Panc1 (cell line): ENCODE data around the gene NKAIN2. TPM values are rescaled to one million over a fixed set of nuclear protein-coding genes. Genes with fewer than 3 reads are reported as not detected.

Experiments
- ATAC-seq: fragments of 200-7000 bp; cut with Tn5 transposase; 2 replicates; pipeline ENCODE4 v1.9.1; 2020; ENCODE audit warnings: mild to moderate bottlenecking, moderate library complexity
- BruUV-seq: library from RNA; stranded (reverse); fragments of 400-500 nt; replicated peaks from 2 replicates; lab custom pipeline; 2021; lab: Mats Ljungman, UMichigan
- CTCF ChIA-PET: fragments of 300-600 bp; sonication (Branson Sonifier 250); formaldehyde crosslinking; loops from one replicate; lab custom pipeline; 2022; ENCODE audit warnings: antibody characterized with exemption; lab: Charles Lee
- POLR2A ChIA-PET: fragments of 300-600 bp; sonication (Branson Sonifier 250); formaldehyde crosslinking; loops from one replicate; lab custom pipeline; 2022; ENCODE audit warnings: antibody characterized with exemption; lab: Charles Lee
- DNase-seq: peaks from one replicate; pipeline ENCODE4 v3.0.0-alpha.2; 2010; ENCODE audit warnings: low read depth, low spot score
- H3K27ac ChIP-seq: 2 replicates; pipeline ENCODE4 v1.5.1; 2011; ENCODE audit warnings: mild to moderate bottlenecking, low read length, inconsistent platforms
- H3K27me3 ChIP-seq: fragments of 200-500 bp; sonication (Bioruptor generic); 2 replicates; pipeline ENCODE4 v1.6.0; 2014; ENCODE audit warnings: low read length, inconsistent platforms; ENCODE audit not compliant: control insufficient read depth, insufficient read depth
- H3K36me3 ChIP-seq: fragments of 200-500 bp; sonication (Bioruptor generic); 2 replicates; pipeline ENCODE4 v1.5.1; 2014; ENCODE audit warnings: inconsistent platforms, mild to moderate bottlenecking, low read length, moderate library complexity; ENCODE audit not compliant: control insufficient read depth, insufficient read depth
- H3K4me1 ChIP-seq: 2 replicates; pipeline ENCODE4 v1.5.1; 2011; ENCODE audit warnings: inconsistent platforms, mild to moderate bottlenecking, low read length, moderate library complexity; ENCODE audit not compliant: control insufficient read depth, insufficient read depth
- H3K4me3 ChIP-seq, 2 experiments: 2 replicates each; pipeline ENCODE4 v1.5.1; 2011 to 2012; ENCODE audit warnings: low read depth in 2 of 2, low read length in 2 of 2, mild to moderate bottlenecking in 2 of 2, inconsistent platforms in 1 of 2, moderate library complexity in 1 of 2
- H3K9me3 ChIP-seq: fragments of 200-500 bp; sonication (Bioruptor generic); 2 replicates; pipeline ENCODE4 v1.5.1; 2014; ENCODE audit warnings: low read depth, mild to moderate bottlenecking, inconsistent platforms, low read length, moderate library complexity; ENCODE audit not compliant: control insufficient read depth, insufficient read depth
- CTCF ChIP-seq: fragments of 450-650 bp; IDR thresholded peaks from 2 replicates; pipeline ENCODE4 v1.5.1; 2017; ENCODE audit warnings: mild to moderate bottlenecking
- POLR2AphosphoS5 ChIP-seq: IDR thresholded peaks from 2 replicates; pipeline ENCODE4 v1.6.1; 2012; ENCODE audit warnings: mild to moderate bottlenecking, low read depth, low read length, moderate library complexity
- REST ChIP-seq, 2 experiments: IDR thresholded peaks; 2 replicates each; pipeline ENCODE4 v1.6.1; 2011 to 2012; ENCODE audit warnings: low read depth in 2 of 2, control low read depth in 1 of 2, low read length in 1 of 2, mild to moderate bottlenecking in 1 of 2, moderate library complexity in 1 of 2; ENCODE audit not compliant: insufficient read depth in 1 of 2
- SIN3A ChIP-seq: IDR thresholded peaks from 2 replicates; pipeline ENCODE4 v1.6.1; 2012; ENCODE audit warnings: low read depth, mild to moderate bottlenecking, low read length, moderate library complexity, borderline replicate concordance; ENCODE audit not compliant: insufficient read depth
- TCF7L2 ChIP-seq: IDR thresholded peaks from 2 replicates; pipeline ENCODE4 v1.6.1; 2011; ENCODE audit warnings: mild to moderate bottlenecking, low read depth, low read length, inconsistent platforms
- in situ Hi-C: cut with HindIII; loops from 2 replicates; pipeline ENCODE4 v1.10.0; 2016; ENCODE audit warnings: low sequenced_read_pairs, low pct_unique_long_range_greater_than_20kb
- intact Hi-C: fragments of 100-400 bp; cut with micrococcal nuclease; formaldehyde crosslinking; loops from one replicate; pipeline ENCODE4 v1.10.0; 2022; ENCODE audit not compliant: unreplicated experiment
- total RNA-seq: library from RNA; stranded (reverse); gene quantifications from one replicate; pipeline ENCODE4 v1.2.1, GENCODE V29; 2021; ENCODE audit not compliant: unreplicated experiment

Gene NKAIN2
- total RNA-seq, 1 experiment from 2014 or later: 2.6 TPM

GRCh38 chr6:124677874-124678273, 874.2 kb downstream of the NKAIN2 start:
- no TSS peak for BruUV-seq
- peaks cover 44% of the 10 kb centered on the region for H3K9me3 ChIP-seq
- in situ Hi-C loops (no loop called here), intact Hi-C loops (no loop called here)
- DNase-seq (no peak), ATAC-seq (no peak)
- H3K27me3 ChIP-seq: no peaks in the 10 kb centered on the region
- no peak for TF ChIP-seq TCF7L2
- TF ChIP-seq REST (IDR thresholded peaks at IDR 0.05; ENCODE audit: insufficient read depth in 1 of 2, low read depth in 2 of 2, low read length in 1 of 2): no peak
- TF ChIP-seq SIN3A: no peak
- no peak for TF ChIP-seq CTCF
- TF ChIP-seq POLR2AphosphoS5: no peak
- H3K27ac ChIP-seq: no peak overlapping the region
- no peaks in the 10 kb centered on the region for H3K4me1 ChIP-seq
- ChIA-PET CTCF (no interaction called here), POLR2A (no interaction called here)
- H3K4me3 ChIP-seq: no peak overlapping the region
- H3K36me3 ChIP-seq: no peaks in the 10 kb centered on the region

- intact Hi-C loops: no loop called here
- in situ Hi-C loops: no loop called here
- Histone ChIP-seq H3K36me3 (no peaks in the 10 kb centered on the region), H3K4me1 (no peaks in the 10 kb centered on the region), H3K27me3 (no peaks in the 10 kb centered on the region), H3K27ac (no peak overlapping the region), H3K9me3 (peaks cover 37% of the 10 kb centered on the region), H3K4me3 (no peak overlapping the region)
- POLR2A ChIA-PET: no interaction called here
- BruUV-seq: no TSS peak
- no peak for ATAC-seq
- TF ChIP-seq SIN3A (no peak), POLR2AphosphoS5 (no peak), CTCF (no peak), REST (IDR thresholded peaks at IDR 0.05; ENCODE audit: insufficient read depth in 1 of 2, low read depth in 2 of 2, low read length in 1 of 2) (no peak), TCF7L2 (no peak)
- no peak for DNase-seq
- CTCF ChIA-PET: no interaction called here
These were observed 875.7 kb downstream of the NKAIN2 start for GRCh38 chr6:124679387-124679786.
